HG03196 (cell line): Measurements from ENCODE around the gene OR10A4.
"Not testable (repeated sequence)": the region's sequence is repeated elsewhere in the genome, so short reads cannot be mapped to it uniquely, and the experiment has no call there.

Experiments
- ATAC-seq: cut with Tn5 transposase; IDR thresholded peaks from one replicate; pipeline ENCODE4 v1.9.1; 2021; ENCODE audit not compliant: unreplicated experiment

OR10A4 gene

GRCh38 chr11:6876325-6876724 is at the start of gene OR10A4:
OR10A4 (plus strand) TSS chr11:6876625; CDS start chr11:6876648, 23 bp downstream.
- no peak for ATAC-seq

- ATAC-seq: no peak
Measured at GRCh38 chr11:6828103-6828502, 48.3 kb upstream of the OR10A4 start.

DNA sequence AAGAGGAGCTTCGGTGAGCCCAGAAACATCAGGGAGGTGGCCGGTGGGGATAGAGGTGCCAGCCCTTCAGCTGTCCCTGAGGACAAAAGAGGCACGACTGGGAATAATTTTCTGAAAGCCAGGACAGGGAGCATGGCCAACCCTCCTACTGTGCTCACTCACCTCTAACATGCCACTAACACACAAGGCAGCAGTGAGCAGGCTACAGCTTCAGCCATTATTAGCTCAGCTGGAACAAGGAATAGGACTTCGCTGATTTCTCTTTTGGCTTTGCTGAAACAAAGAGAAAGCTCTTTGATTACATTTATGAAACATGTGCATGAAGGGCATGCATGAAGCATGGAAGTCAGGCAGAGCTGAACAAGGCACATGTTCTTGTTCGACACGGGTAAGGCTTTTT is 43.1 kb upstream of the OR10A4 start:
- no peak for ATAC-seq

DNA sequence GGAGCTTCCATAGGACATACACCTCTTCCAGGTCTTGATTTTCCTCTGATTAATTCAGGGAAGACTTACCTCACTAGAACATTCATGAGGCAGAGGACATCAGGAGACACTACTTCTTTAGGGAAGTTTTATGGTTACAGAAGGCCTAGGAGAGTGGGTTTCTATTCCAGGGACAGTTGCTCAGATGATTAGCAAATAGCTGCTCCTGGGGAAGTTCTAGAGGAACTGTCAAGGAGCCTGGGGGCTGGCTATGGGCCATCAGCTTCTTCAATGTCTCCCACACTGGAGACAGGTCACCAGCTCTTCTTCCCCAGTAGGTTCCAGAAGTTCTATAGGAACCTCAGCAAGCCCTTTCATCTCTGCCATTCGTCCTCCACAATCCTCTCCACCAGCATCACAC is 42.4 kb upstream of the OR10A4 start:
- ATAC-seq: no peak

DNA sequence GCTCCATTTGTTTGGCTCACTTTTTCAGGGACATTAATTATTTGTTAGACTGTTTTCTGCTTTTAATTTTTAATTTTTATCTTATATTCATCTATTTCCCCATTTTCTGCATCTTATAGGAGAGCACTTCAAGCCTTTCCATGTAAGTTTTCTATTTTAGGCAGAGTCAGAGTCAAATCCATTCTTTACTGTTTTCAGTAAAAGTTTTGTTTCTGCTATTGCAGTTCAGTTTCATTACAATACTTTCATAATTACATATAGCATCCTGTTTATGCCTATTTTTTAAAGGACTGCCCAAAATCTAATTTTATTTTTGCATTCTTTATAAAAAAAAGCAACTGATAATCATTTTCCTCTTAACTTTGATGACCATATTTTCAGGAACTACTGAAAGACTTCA is 34.7 kb upstream of the OR10A4 start:
- no peak for ATAC-seq

DNA sequence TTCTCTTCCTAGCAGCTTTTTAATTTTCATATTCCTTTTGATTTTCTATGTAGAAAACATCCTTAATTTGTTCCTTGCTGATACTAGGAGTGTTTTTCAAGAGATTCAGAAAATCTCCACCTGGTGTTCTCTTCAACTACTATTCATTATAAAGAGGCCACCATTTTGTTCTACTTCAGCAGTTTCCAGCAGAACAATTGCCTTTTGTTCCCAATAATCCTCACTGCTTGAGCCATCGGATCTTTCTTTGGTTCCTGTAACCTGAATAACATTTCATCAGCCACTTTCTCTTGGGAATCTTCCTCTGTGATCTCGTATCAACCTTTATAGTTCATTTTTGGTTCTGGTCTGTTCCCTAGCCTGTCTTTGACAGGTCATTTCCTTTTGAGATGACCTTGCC is 32.8 kb upstream of the OR10A4 start:
- ATAC-seq: no peak

GRCh38 chr11:6844356-6844755 is 32.1 kb upstream of the OR10A4 start:
- ATAC-seq: no peak

GRCh38 chr11:6845383-6845782 is 31.0 kb upstream of the OR10A4 start, which contains the start of gene OR10A5:
OR10A5 (plus strand) TSS chr11:6845683; CDS start chr11:6845683, 0 bp downstream.
- no peak for ATAC-seq

GRCh38 chr11:6850526-6850925 is 25.9 kb upstream of the OR10A4 start:
- ATAC-seq: no peak

DNA sequence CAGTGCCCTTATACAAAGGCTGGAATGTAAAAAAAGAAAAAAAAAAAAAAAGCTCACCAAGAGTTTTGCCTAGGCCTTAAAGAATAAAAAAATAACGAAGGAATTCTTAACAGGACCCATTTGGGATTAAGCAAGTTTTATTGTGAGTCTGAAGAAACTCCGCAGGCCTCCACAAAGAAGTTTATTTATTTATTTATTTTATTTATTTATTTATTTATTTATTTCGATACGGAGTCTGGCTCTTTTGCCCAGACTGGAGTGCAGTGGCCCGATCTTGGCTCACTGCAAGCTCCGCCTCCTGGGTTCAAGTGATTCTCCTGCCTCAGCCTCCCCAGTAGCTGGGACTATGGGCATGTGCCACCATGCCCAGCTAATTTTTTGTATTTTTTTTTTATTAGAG is 21.6 kb upstream of the OR10A4 start:
- not testable (repeated sequence) for ATAC-seq

DNA sequence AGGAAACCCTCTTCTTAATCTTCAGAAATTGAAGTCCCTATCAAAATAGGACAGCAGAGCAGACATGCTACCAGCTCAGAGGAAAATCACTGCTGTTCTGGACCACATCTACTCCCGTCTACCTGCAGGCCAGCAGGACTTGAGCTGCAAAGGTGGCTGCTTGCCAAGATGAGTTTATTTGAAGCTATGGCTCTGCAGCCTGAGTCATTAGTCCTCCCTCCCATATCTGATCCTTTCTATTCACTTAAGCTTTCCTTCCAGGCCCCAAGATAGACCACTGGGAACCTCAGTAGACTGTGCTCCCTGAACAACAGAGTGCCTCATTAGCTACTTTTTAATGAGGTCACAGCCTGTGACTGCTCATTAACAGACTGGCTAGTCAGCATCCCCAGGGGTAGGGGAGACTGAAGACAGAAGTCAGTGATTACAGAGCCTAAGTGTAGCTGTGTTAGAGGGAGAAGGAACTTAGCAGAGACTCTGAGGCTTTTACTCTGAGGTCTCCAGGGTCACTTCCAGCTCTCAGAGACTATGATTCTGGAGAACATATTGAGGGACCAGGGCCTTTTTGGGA is 20.4 kb upstream of the OR10A4 start:
- no peak for ATAC-seq

DNA sequence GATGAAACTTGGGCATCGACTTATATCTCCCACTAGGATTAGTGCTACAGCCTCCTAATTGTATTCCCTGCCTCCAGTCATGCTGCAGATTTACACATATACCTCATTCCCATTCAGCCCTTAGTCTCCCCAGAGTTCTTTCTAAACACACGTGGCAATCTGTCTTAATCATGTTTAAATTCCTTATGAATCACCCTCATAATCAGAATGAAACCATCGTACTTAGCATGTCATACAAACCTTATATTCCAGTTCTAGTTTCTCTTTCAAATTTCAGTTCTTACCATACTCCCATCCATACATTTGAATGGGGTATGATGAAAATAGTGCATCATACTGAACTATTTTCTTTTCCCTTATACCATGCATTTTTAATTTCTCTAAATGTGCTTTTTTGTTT is 19.6 kb upstream of the OR10A4 start:
- ATAC-seq: peak; percentile 77

DNA sequence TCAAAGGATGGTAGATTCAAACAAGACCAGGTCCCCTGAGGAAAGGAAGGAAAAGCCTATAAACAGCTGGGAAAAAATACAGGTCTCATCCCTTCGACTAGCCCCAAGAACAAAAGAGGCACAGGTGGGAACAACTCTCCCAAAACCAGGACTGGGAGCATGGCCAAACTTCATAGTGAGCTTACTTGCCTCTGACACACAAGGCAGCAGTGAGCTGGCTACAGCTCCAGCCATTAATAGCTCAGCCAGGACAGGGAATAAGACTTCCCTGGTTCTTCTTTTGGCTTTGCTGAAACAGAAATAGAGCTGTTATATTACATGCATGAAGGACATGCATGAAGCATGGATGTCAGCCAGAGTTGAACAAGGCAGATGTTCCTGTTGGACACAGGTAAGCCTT is 13.5 kb upstream of the OR10A4 start, which contains the start of gene OR10A2:
TSS of gene OR10A2 (plus strand) at position 97 of the 400 bp plus-strand sequence. CDS start 6,698 bp downstream, outside the sequence.
- ATAC-seq: no peak

DNA sequence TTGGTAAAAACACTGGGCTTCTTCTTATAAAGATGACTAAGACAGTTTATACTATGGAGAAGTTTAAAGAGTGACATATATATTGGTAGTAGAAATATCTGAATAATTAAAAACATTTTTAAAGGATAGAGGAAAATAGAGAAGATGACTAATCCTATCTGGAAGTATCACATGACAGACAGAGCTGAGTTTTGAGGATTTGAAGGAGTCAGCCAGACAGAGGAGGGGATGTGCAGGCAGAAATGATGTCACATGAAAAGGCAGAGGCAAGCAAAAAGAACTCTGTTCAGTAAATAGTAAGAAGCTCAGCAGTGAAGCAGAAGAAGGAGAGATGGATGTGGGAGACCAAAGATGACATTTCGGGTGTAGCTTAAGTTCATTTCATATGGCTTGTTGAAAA is 12.0 kb upstream of the OR10A4 start:
- no peak for ATAC-seq

- ATAC-seq: no peak
Measured at GRCh38 chr11:6871278-6871677, 5.1 kb upstream of the OR10A4 start.

DNA sequence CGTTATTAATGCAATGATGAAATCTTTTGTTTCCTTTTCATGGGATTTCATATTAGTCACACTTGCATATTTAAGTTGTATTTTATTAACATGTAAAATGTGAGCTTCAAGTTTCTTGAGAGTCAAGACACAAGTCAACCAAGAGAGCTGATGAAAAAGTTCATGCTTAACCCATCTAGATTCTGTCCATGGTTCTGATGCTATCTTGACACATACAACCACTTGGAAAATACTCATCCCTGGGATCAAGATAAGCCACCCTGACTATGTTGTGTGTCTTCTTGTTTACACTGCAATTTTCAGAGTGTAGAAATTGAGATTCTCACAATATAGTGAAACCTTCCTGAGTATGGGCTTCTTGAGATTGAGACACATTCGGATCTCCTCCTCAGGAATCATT is 664 bp upstream of the OR10A4 start:
- ATAC-seq: no peak

- no peak for ATAC-seq
Measured at GRCh38 chr11:6876914-6877313, 489 bp downstream of the OR10A4 start.

DNA sequence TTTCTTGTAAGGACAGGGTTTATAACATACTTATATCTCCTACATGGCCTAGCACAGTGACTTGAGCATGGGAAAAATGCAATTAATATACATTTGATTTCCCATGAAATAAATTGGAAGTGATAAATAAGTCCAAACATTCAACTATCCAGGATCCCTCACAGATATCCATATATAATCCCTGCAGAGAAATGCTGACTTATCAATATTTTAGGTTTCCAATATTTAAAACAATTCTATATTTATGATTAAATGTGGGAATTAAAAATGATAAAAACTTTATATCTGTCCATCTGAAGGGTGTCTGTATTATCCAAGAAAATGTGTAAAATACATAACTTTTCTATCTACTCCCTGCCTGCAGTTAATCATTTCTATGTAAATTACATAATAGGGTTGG is 6.3 kb downstream of the OR10A4 start:
- ATAC-seq: no peak

GRCh38 chr11:6887711-6888110 is 11.3 kb downstream of the OR10A4 start:
- ATAC-seq: not testable (repeated sequence)

DNA sequence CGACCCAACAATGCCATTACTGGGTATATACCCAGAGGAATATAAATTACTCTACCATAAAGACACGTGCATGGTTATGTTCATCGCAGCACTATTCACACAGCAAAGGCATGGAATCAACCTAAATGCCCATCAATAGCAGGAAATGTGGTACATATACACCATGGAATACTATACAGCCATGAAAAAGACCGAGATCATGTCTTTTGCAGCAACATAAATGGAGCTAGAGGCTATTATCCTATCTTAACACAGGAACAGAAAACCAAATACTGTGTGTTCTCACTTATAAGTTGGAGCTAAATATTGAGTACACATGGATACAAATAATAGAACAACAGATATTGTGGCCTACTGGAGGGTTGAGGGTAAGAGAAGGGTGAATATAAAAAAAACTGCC is 12.4 kb downstream of the OR10A4 start:
- no peak for ATAC-seq

- ATAC-seq: no peak
Measured at GRCh38 chr11:6889835-6890234, 13.4 kb downstream of the OR10A4 start.

DNA sequence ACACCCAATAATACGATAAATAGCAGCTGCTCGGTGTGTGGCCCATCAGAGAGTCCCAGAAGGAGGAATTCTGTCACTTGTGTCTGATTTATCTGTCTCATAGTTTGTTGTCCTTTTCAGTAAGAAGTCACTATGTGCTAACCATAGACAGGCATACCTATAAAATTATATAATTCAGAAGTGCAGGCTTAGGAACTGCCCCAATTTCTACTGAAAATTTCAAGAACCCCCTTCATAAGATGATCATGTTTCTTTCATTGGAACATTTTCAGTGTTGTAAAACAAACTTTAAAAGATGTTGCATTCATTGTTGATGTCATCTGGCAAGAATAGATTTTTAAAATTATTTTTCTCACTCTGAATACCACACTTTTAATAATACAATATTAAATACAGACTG is 16.0 kb downstream of the OR10A4 start, which contains the start of gene OR2D2:
TSS of gene OR2D2 (minus strand) at position 101 of the 400 bp plus-strand sequence. CDS start at position 101, 0 bp downstream.
- no peak for ATAC-seq

- ATAC-seq: no peak
Measured at GRCh38 chr11:6894097-6894496, 17.7 kb downstream of the OR10A4 start.
